Measurements from ENCODE around the gene MX1.

GRCh38 chr21:41378849-41379248 is 47.2 kb upstream of the MX1 start:
- TF ChIP-seq CTCF (IDR thresholded peaks at IDR 0.05; ENCODE audit: extremely low read depth in 1 of 2, insufficient read depth in 1 of 2, low read depth in 1 of 2, low read length in 2 of 2) (no peak), MAX (IDR thresholded peaks at IDR 0.05; ENCODE audit: insufficient read depth, insufficient read length) (no peak), FOS (IDR thresholded peaks at IDR 0.05; ENCODE audit: borderline replicate concordance, insufficient read depth, low read length) (no peak), EZH2 (IDR thresholded peaks at IDR 0.05; ENCODE audit: borderline replicate concordance, low read depth, low read length, severe bottlenecking) (no peak)

All from endothelial cell of umbilical vein (primary cell).